Measurements from ENCODE around the gene SLC25A34.
A peak's percentile ranks its signal among the peaks of the same experiment; 100 is the strongest.

Gene SLC25A34

DNA sequence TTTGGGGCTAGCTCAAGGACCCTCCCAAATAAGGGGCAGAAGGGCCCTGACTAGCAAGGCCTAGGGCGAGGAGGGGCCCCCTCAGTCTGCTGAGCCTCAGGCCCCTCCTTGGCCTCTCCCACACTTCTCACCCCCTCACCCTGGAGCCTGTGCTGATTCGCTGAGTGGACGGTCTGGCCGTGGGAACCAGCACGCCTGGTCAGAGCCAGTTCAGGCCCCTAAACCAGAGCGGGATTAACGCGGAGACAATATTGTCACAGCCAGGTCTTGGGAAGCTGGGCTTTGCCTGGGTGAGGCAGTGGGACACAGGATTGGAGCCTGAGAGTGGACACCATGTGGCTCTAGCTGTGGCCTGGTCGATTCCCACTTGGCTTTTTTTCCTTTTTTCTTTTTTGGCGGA, 17.7 kb downstream of the SLC25A34 start:
- DNase-seq (ENCODE audit: low spot score) = no peak

DNA sequence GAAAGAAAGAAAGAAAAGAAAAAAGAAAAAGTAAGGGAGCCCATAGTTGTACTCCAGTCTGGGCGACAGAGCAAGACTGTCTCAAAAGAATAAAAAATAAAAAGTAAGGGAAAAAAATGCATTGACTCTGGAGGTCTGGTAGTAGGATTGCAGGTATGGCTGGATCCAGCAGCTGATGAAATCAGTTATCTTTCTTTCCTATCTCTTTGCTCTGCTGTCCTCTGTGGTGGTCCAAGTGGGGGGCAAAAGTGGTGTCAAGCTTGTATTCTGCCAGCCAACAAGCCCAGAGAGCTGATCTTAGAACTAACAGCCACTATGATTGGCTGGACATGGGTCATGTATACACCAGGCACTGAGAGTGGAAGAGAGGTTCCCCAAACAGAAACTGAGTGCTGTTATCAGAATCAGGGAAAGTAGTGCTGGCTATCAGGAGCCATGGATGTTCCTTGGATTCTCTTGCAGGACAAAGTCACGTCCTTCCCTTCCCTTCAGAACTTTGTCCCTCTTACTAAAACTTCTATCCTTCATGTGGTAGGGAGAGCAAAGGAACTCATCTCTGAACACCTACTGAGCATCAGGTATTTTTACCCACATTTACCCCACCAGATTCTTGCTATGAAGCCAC, 19.1 kb downstream of the SLC25A34 start:
- DNase-seq (ENCODE audit: low spot score) = no peak

DNA sequence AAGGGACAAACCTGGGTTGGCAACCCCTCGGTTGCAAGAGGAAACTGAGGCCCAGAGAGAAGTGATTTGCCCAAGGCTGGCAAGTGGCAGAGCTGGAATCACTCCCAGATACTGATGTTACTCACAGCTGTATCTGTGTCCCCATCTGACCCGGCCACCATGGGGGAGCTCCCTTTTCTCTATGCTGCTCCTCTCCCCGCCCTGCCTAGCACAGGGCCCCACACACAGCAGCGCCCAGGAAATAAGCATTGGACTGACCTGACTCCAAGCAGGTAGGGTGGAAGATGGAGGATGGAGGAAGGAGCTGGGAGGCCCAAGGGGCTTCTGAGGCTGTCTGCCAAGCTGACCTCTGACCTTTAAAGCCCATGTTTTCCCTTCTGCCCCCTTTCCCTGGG, 19.6 kb downstream of the SLC25A34 start:
- DNase-seq (ENCODE audit: low spot score) = no peak

DNA sequence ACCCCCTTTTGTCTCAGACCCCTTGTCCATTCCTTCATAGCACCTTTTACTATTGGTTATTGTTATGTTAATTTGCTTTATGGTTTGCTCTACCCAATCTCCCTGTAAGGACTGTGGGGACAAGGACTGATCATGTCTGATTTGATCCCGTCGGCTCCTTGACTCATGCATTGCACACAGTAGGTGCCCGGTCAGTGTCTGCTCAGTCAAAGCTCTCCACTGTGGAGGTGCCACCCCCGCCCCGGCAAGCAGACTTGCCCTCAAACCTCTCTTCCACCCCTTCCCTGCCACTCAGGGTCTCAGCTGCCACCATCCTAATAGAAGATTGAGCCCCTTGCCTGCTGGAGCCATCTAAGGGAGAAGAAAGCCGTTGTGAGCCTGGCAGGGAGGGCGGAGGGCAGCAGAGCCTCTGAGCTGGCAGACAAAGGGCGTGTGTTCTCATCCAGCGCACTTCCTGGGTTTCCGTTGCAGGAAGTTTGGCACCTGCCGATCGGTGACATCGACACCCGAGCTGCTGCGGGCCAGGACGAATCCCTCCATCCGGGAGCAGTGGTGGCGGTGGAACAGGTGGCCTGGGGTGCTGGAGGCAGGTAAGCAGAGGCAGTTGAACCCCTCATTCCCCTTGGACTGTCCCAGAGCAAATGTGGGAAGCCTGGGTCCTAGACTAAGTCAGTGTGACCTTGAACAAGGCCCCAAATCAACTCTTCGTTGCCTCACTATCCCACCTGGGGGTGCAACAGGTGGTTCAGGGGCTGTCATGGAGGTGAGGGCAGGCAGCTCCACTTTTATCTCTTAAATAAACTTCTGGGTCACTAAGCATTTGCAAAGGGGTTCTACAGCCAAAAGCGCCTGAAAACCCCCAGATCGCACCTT, 20.3 kb downstream of the SLC25A34 start:
- DNase-seq (ENCODE audit: low spot score) = peak; percentile 66

DNA sequence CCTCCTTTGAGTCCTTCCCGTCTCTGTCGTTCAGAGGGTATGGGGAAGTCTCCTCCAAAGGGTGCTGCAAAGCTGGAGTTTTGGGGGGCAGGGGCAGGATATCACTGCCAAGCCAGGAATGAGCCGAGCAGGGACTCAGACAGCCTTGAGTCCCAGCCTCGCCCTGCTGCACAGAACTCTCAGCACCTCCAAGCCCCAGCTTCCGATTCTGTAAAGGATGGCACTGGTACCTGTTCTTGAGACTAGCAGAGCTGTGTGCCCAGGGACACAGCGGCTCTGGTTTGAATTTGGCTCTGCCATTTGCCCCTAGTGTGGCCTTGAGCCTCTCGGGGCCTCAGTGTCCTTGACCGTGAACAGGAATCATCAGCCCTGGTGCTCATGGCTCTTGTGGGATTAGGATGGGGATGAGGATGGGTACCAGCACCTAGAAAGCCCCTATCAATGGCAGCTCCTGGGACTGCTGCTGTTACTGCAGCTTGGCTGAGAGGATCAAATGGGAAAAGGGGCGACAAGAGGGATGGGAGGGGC, 21.0 kb downstream of the SLC25A34 start:
- DNase-seq (ENCODE audit: low spot score) = no peak

DNA sequence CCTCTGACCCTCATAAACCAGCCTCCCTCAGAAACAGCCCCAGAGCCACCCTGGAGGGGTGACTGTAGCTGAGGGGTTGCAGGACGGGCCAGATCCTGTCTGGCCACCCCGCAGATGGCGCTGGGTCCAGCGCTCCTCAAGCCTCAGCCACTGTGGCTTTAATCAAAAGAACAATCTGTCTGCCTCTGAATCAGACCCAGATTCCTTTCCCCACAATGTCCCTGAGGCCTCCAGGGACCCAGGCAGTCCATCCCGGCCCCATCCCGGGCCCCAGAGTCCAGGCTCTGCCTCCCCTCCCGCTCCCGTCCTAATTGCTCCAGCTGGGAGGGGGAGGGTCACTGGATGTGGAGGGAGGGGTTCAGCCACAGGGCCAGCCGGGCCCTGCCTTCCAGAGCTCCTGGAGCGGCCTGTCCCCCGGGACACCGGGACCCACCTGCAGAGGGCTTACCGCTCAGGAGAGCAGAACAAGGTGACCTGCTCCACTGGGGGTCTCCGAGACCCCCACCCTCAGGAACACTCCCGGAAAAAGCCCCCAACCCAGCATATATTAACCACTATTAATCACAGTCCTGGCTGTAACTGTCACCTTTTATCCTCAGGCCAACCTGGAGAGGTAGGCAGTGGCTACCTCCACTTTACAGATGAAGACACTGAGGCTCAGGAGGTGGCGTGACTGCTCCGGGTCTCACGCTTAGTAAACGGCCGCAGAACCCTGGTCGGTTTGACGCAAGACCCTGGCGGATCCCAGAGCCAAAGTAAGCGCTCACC, 21.7 kb downstream of the SLC25A34 start:
- DNase-seq (ENCODE audit: low spot score) = no peak

DNA sequence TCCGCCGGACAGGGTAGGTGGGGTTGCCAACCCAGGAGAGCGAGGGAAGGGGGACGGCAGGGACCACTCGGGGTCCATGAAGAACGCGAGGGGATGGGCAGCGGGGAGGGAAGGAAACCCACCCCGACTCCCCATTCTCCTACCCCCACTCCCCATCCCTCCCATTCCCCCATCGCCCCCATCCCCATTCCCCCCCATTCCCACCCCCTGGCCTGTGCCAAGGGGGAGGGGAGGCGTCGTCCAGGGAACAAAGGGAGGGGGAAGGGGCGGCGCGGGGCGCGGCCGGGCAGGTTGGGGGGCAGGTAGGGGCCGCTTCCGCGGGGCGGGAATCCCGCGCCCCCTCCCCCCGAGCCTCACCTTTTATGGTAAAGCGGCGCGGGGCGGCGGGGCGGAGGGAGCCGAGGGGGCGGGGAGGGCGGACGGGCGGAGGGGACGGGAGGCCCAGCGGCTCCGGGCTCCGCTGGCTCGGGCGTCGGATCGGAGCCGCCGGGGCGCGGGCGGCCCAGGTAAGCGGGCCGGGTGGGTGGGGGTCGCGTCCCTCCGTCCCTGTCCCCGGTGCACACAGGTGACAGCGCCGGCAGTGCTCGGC, 22.4 kb downstream of the SLC25A34 start, which contains the start of gene FBLIM1:
Gene FBLIM1, plus strand, starts transcription at position 453 of the 589 bp plus-strand sequence. CDS start 6,189 bp downstream, outside the sequence.
- no peak for DNase-seq (ENCODE audit: low spot score)

DNA sequence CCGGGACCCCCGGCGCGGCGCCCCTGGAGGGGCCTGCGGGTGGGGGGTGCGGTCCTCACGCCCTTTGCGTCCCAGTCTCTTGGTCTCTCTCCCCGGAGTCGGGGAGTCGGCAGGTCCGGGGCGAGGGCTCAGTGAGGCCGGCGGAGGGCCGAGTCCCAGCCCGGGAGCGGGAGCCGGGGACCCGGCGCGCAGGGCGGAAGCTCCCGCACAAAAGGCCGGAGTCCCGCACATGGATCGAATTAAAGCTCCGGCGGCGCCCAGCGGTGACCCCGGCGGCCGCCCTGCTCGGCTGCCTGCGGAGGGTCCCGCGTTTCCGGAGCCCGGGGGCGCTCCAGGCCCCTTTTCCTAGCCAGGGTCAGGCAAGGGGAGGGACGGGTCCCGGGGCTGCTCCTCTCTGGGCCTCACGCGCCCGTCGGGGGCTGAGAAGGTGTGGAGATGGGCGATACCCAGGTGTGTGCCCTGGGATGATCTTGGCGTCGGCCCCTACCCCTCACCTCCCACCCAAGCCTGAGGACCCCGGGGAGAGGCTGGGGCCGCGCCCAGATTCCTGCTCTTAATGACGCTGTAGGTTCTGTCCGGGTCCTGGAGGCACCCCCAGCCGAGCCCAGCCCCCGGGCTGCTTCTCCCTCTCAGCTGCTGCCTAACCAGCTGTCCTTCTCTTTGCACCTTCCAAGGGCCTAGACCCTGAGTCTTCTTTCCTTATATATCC, 23.0 kb downstream of the SLC25A34 start:
- no peak for DNase-seq (ENCODE audit: low spot score)

DNA sequence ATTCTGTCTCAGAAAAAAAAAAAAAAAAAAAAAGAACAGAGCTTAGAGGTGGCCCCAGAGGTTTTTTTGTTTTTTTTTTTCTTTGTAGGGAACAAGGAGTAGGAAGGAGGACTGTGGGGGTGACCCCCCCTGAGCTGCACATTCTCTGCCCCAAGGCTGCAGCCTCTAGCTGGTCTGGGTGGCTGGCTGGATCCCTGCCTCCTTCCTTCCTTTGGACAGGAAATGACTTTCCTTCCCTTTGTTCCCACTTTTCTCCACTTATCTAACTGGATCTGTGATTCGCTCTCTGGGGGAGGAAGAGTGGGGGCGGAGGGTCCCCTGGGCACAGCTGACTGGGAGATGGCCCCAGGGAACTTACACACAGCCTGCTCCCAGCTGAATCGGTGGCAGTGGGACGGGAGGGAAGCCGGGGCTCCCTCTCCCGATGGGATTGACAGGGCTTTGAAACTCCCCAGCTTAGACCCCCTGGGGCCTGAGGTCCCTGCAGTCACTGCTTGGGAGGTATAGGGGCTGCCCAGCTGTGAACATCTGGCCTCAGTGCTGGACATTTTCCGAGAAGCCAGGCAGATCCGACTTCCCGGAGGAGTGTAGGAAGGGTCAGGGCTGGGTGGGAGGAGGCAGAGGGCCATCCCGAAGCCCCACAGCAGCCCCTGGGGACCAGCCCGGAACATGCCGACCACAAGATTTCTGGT, 24.6 kb downstream of the SLC25A34 start:
- DNase-seq (ENCODE audit: low spot score) = peak; percentile 94

DNA sequence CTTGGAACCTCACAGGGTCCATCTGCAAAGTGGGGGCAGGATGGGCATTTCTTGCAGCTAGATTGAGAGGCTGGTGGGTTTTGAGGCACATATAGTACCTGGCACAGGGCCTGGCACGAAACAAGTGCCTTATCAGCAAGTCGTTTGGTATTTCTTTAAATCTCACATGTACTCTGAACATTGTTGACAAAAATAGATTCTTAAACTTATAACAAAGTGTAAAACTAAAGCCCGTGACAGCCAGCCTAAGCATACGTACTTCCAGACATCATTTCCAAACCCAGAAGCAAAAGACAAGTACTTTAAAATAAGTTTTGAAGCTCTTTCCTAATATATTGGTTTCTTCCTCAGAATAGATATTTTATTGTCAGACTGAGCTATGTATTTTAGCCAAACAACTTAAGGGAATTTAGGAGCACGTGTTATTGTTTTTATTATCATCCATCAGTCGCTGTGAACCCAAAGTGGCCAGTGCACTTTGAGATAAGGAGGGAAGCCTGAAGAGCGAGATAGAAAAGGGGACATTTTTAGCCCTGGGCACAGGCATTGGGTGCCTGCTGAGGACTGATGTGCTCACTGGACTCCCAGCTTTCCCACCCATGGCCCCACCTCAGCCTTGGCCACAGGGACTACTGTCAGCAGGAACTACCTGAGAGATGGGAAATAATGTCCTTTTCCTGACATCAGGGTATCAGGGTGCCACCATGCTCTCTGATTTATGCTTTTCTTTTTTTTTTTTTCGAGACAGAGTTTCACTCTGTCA, 25.5 kb downstream of the SLC25A34 start:
- DNase-seq (ENCODE audit: low spot score) = no peak

DNA sequence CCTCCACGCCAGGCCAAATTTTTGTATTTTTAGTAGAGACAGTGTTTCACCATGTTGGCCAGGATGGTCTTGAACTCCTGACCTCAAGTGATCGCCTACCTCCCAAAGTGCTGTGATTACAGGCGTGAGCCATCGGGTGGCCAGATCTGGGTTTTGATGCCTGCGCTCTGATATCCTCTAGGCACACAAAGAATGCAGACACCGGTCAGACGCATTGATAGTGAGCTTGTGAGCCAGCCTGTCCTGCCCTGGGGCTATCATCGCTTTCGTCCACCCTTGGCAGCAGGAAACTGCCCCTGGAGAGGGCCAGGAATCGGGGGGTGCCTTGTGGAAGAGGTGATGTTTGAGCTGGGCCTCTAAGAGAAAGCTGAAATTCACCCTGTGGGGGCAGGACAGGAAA, 26.5 kb downstream of the SLC25A34 start:
- DNase-seq (ENCODE audit: low spot score) = no peak

DNA sequence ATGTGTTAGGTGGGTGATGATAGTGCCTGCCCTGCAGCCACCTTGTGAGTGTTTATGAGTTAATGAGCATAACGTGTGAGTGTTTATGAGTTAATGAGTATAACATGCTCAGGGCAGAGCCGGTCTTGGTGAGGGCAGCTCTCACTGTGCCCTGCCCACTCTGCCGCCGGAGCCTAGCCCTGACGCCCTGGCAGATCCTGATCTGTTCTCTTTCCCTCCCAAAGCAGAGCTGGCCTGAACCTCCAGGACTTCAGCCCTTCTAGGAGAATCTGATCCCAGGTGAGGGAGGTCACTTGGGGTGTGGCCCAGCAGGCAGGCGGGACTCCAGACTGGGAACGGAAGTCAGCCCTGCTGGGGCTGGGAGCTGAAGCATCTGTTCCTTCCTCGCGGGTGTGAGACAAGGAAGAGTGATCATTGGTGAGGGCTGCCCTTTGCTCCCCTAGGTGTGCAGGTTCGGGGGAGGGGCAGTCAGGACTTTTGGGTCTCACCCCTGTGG, 28.3 kb downstream of the SLC25A34 start:
- no peak for DNase-seq (ENCODE audit: low spot score)

DNA sequence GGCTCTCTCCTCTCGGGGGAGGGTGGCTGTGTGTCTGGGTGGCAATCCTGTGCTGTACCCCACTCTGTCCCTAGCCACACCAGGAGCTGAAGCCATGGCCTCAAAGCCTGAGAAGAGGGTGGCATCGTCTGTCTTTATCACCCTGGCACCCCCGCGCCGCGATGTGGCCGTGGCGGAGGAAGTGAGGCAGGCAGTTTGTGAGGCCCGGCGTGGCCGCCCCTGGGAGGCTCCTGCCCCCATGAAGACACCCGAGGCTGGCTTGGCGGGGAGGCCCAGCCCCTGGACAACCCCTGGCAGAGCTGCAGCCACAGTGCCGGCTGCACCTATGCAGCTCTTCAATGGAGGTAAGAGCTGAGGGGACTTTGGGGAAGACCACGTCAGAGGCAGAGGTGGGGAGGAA, 28.8 kb downstream of the SLC25A34 start:
- DNase-seq (ENCODE audit: low spot score) = no peak

DNA sequence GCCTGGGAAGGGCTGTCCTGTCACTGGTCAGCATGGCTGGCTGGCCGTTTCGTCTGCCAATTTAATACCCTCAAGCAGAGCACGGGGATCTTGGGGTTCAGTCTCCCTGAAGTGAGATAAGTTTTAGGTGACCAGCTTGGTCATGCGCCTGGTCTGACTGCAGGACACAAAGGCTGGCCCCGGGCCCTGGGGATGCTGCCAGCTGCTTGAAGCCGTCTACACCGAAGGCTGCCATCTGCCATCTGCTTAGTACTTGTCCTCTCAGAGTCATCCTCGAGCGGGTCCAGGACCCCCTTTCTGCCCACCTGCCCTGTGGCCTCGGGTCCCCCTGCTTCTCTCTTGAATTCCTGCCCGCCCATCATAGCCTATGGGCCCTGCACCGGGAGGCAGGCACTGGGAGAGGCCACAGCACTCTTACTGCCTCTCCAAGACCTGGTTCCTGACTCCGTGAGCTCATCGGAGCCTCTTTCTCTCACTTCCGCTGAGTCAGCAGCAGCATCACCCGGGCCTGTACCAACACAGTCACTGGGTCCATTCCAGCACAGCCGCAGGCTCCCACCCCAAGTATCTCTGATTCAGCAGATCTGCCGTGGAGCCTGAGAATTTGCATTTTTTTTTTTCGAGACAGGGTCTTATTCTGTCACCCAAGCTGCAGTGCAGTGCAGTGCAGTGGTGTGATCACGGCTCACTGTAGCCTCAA, 29.6 kb downstream of the SLC25A34 start:
- DNase-seq (ENCODE audit: low spot score) = no peak

DNA sequence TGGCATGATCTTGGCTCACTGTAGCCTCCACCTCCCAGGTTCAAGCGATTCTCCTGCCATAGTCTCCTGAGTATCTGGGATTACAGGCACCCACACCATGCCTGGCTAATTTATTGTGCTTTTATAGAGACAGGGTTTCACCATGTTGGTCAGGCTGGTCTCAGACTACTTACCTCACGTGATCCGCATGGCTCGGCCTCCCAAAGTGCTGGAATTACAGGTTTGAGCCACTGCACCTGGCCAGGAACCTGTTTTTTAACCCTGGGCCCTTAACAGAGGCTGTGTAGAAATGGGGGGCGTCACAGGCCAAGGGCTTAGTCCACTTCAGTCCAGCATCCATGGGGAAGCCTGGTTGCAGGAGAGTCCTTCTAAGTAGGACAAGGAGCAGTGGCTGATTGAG, 31.9 kb downstream of the SLC25A34 start:
- DNase-seq (ENCODE audit: low spot score) = no peak

DNA sequence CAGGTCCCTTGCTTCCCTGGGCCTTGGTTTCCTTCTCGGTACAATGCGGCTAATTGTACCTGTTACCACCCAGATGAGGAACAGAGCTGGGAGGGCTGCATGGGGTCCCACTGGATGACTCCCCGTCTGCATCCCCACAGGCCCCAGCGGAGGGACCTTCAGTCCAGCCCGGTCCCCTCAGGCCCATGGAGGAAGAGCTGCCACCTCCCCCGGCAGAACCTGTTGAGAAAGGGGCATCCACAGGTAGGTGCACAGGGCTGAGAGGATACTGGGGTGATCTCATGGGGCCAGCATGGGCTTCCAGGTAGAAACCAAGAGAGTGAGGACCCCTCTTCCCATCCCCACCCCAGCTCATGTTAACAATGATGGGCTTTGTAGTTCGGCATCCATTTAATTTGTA, 32.3 kb downstream of the SLC25A34 start:
- no peak for DNase-seq (ENCODE audit: low spot score)

DNA sequence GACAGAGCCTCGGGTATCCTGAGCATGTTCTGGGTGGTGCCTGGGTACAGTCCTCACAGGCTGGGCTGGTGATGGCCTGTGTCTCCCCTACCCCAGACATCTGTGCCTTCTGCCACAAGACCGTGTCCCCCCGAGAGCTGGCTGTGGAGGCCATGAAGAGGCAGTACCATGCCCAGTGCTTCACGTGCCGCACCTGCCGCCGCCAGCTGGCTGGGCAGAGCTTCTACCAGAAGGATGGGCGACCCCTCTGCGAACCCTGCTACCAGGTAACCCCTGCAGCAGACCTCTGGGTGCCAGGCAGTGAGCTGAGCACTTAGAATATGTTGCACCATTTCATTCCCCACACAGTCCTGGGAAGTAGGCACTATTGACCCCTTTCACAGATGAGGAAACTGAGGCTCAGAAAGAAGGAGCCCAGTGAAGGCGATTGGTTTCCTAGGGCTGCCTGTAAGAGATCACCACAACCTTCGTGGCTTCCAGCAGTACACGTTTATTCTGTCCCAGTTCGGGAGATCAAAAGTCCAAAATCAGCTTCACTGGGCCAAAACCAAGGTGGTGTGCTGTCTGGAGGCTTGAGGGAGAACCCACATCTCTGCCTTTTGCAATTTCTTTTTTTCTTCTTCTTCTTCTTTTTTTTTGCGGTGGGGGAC, 34.4 kb downstream of the SLC25A34 start:
- DNase-seq (ENCODE audit: low spot score) = no peak

DNA sequence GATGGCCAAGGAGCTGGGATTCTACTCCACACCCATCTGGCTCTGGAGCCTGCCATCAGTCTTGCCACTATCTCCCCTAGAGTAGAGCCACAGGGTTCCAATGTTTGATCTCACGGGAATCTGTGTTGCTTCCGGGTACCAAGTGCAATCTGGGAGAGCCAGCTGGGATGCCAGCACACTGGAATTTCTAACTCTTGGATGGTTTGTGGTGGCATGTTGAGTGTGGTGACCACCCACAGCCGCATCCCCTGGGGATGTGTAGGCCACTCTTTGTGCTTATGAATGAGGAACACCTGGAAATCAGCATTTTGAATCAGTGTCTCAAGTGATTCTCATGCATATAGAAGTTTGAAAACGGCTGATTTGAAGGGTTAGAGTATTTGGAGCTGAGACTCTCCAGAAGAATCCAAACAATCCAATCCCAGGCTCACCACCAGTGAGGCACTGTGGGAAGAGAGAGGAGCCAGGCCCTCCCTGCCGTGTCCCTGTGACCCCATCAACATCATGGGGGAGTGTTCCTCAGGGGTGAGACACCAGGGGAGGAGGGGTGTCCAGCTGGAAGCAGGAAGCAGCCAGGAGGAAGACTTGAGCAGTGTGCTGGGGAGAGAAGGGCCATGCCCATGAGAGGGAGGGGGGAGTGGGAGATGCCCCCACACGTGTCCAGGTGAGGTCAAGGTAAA, 35.9 kb downstream of the SLC25A34 start:
- no peak for DNase-seq (ENCODE audit: low spot score)
